Neural crest cell (in vitro differentiated cells): ENCODE results near the gene CPAMD8. TPM values are rescaled to one million over a fixed set of nuclear protein-coding genes. Genes with fewer than 3 reads are reported as not detected.

ENCODE experiments used
- DNase-seq: peaks from one replicate; pipeline ENCODE4 v3.0.0; 2021; ENCODE audit warnings: low read depth, mixed read lengths, low spot score
- H3K27ac Mint-ChIP-seq: one replicate; pipeline ENCODE4 v1.8.0; 2021; ENCODE audit warnings: mild to moderate bottlenecking, mixed read lengths; ENCODE audit not compliant: unreplicated experiment
- H3K27me3 Mint-ChIP-seq: 2 replicates; pipeline ENCODE4 v1.8.0; 2021; ENCODE audit warnings: low read depth, mild to moderate bottlenecking, mixed read lengths
- H3K36me3 Mint-ChIP-seq: 2 replicates; pipeline ENCODE4 v1.8.0; 2021; ENCODE audit warnings: low read depth, mild to moderate bottlenecking, mixed read lengths
- H3K4me1 Mint-ChIP-seq: 2 replicates; pipeline ENCODE4 v1.8.0; 2021; ENCODE audit warnings: mixed read lengths
- H3K4me3 Mint-ChIP-seq: one replicate; pipeline ENCODE4 v1.8.0; 2021; ENCODE audit warnings: mild to moderate bottlenecking, mixed read lengths
- H3K9me3 Mint-ChIP-seq: 2 replicates; pipeline ENCODE4 v1.8.0; 2021; ENCODE audit warnings: mixed read lengths
- CTCF ChIP-seq: fragments of 200-600 bp; sonication (generic); conservative IDR thresholded peaks from 2 replicates; pipeline ENCODE4 v1.5.0; 2021; ENCODE audit warnings: antibody characterized with exemption, mild to moderate bottlenecking
- total RNA-seq: library from RNA; stranded (reverse); gene quantifications from 2 replicates; pipeline ENCODE4 v1.2.1, GENCODE V29; 2021

CPAMD8 gene
- total RNA-seq, 1 donor from 2014 or later, result 14.5 TPM

DNA sequence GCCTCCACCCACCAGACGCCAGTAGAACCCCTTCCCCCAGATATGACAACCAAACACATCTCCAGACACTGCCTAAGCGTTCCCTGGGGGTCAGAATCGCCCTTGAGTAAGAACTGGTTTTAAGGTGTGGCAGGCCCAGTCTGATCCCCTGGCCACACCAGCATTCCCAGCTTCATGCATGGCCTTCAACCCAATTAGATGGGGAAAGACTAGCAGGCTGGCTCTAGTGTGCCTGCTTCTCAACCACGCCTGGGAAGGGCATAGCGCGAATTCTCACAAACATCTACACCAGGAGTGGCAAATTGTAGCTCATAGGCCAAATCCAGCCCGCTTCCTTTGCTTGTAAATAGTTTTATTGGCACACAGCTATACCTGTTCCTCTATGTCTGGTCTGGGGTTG, 35.1 kb upstream of the CPAMD8 start:
- DNase-seq, result no peak
- Mint-ChIP-seq H3K4me1 (peaks cover 4% of the 10 kb centered on the region), H3K9me3 (no peaks in the 10 kb centered on the region), H3K27me3 (no peaks in the 10 kb centered on the region), H3K27ac (no peak overlapping the region), H3K4me3 (no peak overlapping the region), H3K36me3 (peaks cover 19% of the 10 kb centered on the region)
- TF ChIP-seq CTCF, result no peak

- no peak for DNase-seq
- TF ChIP-seq CTCF, result no peak
- H3K9me3 Mint-ChIP-seq, result no peaks in the 10 kb centered on the region
- no peak overlapping the region for H3K27ac Mint-ChIP-seq
- no peak overlapping the region for H3K4me3 Mint-ChIP-seq
- H3K36me3 Mint-ChIP-seq, result peaks cover 17% of the 10 kb centered on the region
- peaks cover 4% of the 10 kb centered on the region for H3K4me1 Mint-ChIP-seq
- no peaks in the 10 kb centered on the region for H3K27me3 Mint-ChIP-seq
These were observed 34.6 kb upstream of the CPAMD8 start for GRCh38 chr19:17061205-17061604.

DNA sequence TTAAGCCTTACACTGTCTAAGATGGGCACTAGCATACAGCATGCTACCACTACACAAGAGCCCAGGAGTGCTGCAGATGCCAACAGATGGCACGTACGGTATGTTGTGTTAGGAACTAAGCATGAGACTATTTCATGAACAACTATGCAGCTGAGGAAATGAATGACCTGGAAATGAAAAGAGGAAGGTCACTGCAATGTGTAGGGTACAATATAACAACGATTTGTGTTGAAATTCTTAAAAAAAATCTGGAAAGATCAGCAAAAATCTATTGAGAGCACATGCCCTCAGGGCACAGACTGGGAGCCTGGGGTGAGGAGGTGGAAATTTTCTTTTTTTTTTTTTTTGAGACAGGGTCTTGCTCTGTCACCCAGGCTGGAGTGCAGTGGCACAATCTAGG, 34.2 kb upstream of the CPAMD8 start:
- Mint-ChIP-seq H3K27me3 (no peaks in the 10 kb centered on the region), H3K4me1 (peaks cover 4% of the 10 kb centered on the region), H3K4me3 (no peak overlapping the region), H3K9me3 (no peaks in the 10 kb centered on the region), H3K27ac (no peak overlapping the region), H3K36me3 (peaks cover 17% of the 10 kb centered on the region)
- no peak for TF ChIP-seq CTCF
- no peak for DNase-seq

DNA sequence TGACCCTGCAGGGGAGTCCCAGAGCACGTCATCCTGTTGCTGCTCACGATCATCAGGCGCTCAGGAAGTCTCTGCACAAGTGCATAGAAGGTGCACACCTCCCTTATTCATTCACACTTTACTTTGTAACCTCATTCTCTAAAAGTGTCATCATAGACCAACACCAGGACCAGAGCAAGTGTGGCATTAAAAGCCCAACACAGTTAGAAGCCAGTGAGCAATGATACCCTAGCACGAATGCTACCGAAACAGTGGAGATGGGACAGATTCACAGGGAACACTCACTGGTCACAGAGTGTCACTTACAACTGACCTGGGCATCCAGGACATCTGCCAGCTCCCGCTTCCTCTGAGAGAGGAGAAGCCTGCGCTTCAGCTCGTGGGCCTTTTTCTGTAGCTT, 31.6 kb upstream of the CPAMD8 start:
- Mint-ChIP-seq H3K9me3 (no peaks in the 10 kb centered on the region), H3K36me3 (peaks cover 8% of the 10 kb centered on the region), H3K27ac (no peak overlapping the region), H3K4me3 (no peak overlapping the region), H3K27me3 (no peaks in the 10 kb centered on the region), H3K4me1 (no peaks in the 10 kb centered on the region)
- TF ChIP-seq CTCF, result no peak
- no peak for DNase-seq

- no peak for TF ChIP-seq CTCF
- peaks cover 3% of the 10 kb centered on the region for H3K4me1 Mint-ChIP-seq
- no peak for DNase-seq
- no peaks in the 10 kb centered on the region for H3K9me3 Mint-ChIP-seq
- H3K27me3 Mint-ChIP-seq, result no peaks in the 10 kb centered on the region
- no peak overlapping the region for H3K4me3 Mint-ChIP-seq
- no peak overlapping the region for H3K27ac Mint-ChIP-seq
- peaks cover 13% of the 10 kb centered on the region for H3K36me3 Mint-ChIP-seq
These were observed 29.0 kb upstream of the CPAMD8 start for GRCh38 chr19:17055636-17056035.

DNA sequence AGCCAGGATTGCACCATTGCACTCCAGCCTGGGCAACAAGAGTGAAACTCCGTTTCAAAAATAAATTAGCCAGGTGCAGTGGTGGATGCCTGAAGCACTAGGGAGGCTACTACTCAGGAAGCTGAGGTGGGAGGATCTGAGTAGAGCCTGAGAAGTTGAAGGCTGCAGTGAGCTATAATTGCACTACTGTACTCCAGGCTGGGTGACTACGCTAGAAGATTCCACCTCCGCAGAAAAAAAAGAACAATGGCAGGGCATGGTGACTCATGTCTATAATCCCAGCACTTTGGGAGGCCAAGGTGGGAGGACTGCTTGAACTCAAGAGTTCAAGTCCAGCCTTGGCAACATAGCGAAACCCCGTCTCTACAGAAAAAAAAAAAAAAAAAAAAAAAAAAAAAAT, 28.1 kb upstream of the CPAMD8 start:
- TF ChIP-seq CTCF, result no peak
- H3K4me3 Mint-ChIP-seq, result no peak overlapping the region
- H3K9me3 Mint-ChIP-seq, result no peaks in the 10 kb centered on the region
- no peaks in the 10 kb centered on the region for H3K27me3 Mint-ChIP-seq
- DNase-seq, result no peak
- H3K27ac Mint-ChIP-seq, result no peak overlapping the region
- peaks cover 11% of the 10 kb centered on the region for H3K36me3 Mint-ChIP-seq
- H3K4me1 Mint-ChIP-seq, result peaks cover 3% of the 10 kb centered on the region
